ENCODE results near the gene USP36.
"Not testable (repeated sequence)": the region's sequence is repeated elsewhere in the genome, so short reads cannot be mapped to it uniquely, and the experiment has no call there.

USP36 gene

DNA sequence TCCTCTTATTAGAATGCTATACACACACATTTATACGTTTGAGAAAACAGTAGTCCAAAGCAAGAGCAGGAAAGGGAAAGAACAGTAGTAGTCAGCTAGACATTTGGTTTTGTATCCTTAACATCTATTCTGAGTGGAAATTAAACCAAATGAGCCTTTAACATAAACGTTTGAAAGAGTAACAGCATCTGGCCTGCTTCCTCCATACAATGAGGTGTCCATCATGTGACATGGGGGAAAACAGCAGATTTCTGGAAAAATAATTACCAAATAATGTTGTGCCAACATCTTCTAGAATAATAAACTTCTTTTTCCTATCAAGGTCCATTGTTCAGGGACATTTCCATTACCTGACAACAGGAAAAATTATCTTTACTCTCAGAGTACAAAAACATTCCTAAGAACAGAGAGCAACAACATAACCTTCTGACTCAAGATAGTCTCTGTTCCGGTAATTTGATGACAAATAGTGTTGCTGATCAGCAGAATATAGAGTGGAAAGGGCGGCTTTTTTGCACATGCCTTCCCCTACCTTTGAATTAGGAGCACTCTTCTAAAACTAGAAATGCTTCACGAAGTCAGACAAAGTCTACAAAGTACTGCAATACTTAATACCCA, 78.7 kb downstream of the USP36 start:
- TF ChIP-seq, protein P1, sequence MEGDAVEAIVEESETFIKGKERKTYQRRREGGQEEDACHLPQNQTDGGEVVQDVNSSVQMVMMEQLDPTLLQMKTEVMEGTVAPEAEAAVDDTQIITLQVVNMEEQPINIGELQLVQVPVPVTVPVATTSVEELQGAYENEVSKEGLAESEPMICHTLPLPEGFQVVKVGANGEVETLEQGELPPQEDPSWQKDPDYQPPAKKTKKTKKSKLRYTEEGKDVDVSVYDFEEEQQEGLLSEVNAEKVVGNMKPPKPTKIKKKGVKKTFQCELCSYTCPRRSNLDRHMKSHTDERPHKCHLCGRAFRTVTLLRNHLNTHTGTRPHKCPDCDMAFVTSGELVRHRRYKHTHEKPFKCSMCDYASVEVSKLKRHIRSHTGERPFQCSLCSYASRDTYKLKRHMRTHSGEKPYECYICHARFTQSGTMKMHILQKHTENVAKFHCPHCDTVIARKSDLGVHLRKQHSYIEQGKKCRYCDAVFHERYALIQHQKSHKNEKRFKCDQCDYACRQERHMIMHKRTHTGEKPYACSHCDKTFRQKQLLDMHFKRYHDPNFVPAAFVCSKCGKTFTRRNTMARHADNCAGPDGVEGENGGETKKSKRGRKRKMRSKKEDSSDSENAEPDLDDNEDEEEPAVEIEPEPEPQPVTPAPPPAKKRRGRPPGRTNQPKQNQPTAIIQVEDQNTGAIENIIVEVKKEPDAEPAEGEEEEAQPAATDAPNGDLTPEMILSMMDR (IDR thresholded peaks at IDR 0.05) = no peak
- Histone ChIP-seq H3K4me3 (no peak overlapping the region), H3K27ac (peak overlapping the region in 1 of 2 donors; percentile 34)
- DNase-seq (ENCODE audit: low spot score) = no peak

DNA sequence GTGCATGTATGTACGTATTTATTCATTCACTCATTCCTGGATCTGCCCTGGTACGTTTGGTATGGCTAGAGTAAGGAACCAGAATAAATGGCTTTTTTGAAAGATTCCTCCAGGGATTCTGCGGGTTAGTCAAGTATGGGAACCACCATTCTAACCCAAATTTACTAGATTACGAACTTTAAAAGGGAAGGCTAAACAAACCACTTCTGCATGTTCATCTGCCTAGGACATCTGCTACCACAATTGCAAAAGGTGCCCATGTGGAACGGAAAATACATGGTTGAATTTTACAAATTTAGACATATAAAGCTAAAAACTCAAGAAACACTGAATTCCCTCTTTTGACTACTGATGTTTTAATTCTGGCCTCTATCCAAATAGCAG, 80.7 kb downstream of the USP36 start:
- H3K27ac ChIP-seq = peak overlapping the region in 1 of 2 donors; percentile 43
- no peak for DNase-seq (ENCODE audit: low spot score)
- TF ChIP-seq, protein P1 (IDR thresholded peaks at IDR 0.05) = no peak
- H3K4me3 ChIP-seq = no peak overlapping the region

DNA sequence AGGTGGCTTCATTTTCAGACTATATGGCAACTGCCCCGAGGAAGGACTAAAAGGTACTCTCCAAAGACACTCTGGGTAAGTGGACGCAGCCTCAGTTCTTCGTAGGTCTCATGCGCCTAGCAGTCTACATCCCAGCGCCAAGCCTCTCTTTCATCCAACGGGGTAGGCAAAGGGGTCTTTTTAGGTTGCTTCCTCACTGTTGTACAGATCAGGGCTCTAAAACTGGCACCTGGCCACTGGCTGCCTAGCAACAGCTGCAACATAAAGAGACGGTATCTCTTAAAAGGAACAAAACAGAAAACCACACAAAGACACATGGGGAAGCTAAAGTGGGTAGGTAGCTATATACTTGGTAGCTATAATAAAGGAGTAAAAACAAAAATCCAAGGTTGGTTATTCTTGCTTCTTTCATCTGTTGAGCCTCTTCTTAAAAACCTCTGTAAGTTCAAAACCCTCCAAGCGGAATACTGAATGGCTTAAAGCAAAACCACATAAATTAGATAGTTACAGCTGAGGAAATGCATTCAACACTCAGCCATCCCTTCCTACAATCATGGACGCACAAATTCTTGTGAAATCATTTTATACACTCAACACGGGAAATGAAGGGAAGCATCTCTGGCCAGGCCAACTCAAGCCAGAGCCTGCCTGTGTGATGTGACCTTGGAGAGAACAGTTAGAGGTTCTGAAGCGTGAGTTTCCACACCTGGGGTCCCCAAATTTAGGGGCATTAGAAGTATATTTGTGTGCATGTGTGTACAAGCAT, 81.2 kb downstream of the USP36 start:
- peak overlapping the region in 1 of 2 donors; percentile 43 for H3K27ac ChIP-seq
- no peak for DNase-seq (ENCODE audit: low spot score)
- TF ChIP-seq, protein P1 (IDR thresholded peaks at IDR 0.05) = no peak

DNA sequence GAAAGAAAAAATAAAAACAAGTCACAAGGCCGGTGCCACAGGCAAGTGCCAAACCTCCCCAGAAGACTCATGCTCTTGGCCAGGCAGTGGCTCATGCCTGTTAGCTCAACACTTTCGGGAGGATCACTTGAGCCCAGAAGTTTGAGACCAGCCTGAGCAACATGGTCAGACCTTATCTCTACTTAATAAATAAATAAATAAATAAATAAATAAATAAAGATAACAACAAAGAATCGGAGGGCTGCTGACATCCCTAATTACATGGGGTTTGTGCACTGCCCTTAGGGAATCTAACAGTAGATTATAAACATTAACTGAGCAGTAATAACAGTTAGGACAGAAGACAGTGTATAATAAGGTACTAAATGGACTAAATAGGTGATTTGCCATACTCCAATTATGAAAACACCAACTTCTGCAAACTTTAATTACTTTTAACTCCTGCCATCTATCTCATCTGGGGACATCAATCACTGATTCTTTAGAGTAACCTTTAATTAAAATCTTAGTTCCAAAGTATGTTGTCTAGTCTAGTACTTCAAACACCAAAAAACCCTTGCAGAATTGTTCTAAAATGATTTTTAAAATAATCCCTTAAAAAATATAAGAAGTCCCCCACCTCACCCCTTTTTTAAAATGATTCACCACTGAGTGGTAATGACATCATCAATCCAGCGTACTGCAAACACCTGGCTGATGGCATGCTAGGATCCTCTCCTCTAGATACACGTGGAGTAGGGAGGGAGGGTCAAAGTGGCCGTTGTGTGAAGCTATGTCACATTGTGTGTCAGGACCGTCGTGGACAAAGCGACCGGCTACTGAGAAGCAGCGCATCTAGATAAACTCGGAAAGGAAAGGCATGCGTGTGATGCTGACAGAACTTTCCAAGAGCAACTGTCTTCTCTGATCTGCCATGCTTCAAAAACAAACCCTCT, 87.0 kb downstream of the USP36 start:
- no peak overlapping the region for H3K4me3 ChIP-seq
- no peak for DNase-seq (ENCODE audit: low spot score)
- TF ChIP-seq, protein P1 (IDR thresholded peaks at IDR 0.05) = no peak
- H3K27ac ChIP-seq = no peak overlapping the region

More for the DNA sequence above, 81.2 kb downstream of the USP36 start:
- H3K4me3 ChIP-seq = no peak overlapping the region

DNA sequence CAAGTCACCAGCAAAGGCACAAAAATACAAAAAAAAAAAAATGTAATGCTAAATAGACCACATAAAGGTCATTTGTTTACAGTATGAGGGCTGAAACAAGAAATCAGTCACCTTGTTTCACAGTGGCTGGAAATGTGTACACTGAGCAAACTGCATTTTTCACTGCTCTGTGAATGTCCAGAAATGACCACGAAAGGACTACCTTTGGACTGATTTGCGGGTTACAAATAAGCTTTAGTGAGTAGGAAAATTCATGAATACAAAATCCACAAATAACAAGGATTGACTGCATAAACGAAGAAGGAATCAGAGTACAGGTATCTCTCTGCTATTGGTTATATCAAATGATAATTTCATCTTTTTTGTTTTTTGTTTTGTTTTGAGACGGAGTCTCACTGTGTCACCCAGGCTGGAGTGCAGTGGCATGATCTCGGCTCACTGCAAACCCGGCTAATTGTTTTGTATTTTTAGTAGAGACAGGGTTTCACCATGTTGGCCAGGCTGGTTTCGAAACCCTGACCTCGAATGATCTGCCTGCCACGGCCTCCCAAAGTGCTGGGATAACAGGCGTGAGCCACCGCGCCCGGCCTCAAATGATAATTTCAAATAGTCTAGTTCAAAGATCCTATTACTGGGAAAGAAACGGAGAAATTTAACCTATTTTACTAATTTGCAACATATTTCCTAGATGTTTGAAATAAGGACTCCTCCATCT, 89.0 kb downstream of the USP36 start:
- TF ChIP-seq, protein P1 (IDR thresholded peaks at IDR 0.05) = no peak
- DNase-seq (ENCODE audit: low spot score) = no peak
- H3K27ac ChIP-seq = no peak overlapping the region
- no peak overlapping the region for H3K4me3 ChIP-seq

DNA sequence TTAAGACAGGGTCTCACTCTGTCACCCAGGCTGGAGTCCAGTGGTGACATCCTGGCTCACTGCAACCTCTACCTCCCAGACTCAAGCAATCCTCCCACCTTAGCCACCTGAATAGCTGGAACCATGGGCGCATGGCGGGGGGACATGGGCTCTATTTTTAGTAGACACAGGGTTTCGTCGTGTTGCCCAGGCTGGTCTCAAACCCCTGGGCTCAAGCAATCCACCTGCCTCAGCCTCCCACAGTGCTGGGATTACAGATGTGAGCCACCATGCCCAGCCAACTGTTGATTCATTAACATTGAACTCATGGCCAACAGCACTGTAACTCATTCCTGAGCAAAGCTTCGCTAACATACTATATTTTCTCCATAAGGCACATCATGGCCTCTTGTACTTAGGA, 89.6 kb downstream of the USP36 start:
- not testable (repeated sequence) for DNase-seq (ENCODE audit: low spot score); H3K27ac ChIP-seq; H3K4me3 ChIP-seq

Measured in coronary artery (tissue), 2 donors.